Neural crest cell (in vitro differentiated cells): ENCODE data around the gene MYO15A. TPM values are rescaled to one million over a fixed set of nuclear protein-coding genes. Genes with fewer than 3 reads are reported as not detected.
A peak's percentile ranks its signal among the peaks of the same experiment; 100 is the strongest.

Experiments used
- DNase-seq: peaks from one replicate; pipeline ENCODE4 v3.0.0; 2021; ENCODE audit warnings: low read depth, mixed read lengths, low spot score
- H3K27ac Mint-ChIP-seq: one replicate; pipeline ENCODE4 v1.8.0; 2021; ENCODE audit warnings: mild to moderate bottlenecking, mixed read lengths; ENCODE audit not compliant: unreplicated experiment
- H3K27me3 Mint-ChIP-seq: 2 replicates; pipeline ENCODE4 v1.8.0; 2021; ENCODE audit warnings: low read depth, mild to moderate bottlenecking, mixed read lengths
- H3K36me3 Mint-ChIP-seq: 2 replicates; pipeline ENCODE4 v1.8.0; 2021; ENCODE audit warnings: low read depth, mild to moderate bottlenecking, mixed read lengths
- H3K4me1 Mint-ChIP-seq: 2 replicates; pipeline ENCODE4 v1.8.0; 2021; ENCODE audit warnings: mixed read lengths
- H3K4me3 Mint-ChIP-seq: one replicate; pipeline ENCODE4 v1.8.0; 2021; ENCODE audit warnings: mild to moderate bottlenecking, mixed read lengths
- H3K9me3 Mint-ChIP-seq: 2 replicates; pipeline ENCODE4 v1.8.0; 2021; ENCODE audit warnings: mixed read lengths
- CTCF ChIP-seq: fragments of 200-600 bp; sonication (generic); conservative IDR thresholded peaks from 2 replicates; pipeline ENCODE4 v1.5.0; 2021; ENCODE audit warnings: antibody characterized with exemption, mild to moderate bottlenecking
- total RNA-seq: library from RNA; stranded (reverse); gene quantifications from 2 replicates; pipeline ENCODE4 v1.2.1, GENCODE V29; 2021

MYO15A gene
- total RNA-seq, 1 donor from 2014 or later, result 1.6 TPM

GRCh38 chr17:18187226-18187625, 78.7 kb downstream of the MYO15A start:
- no peak for TF ChIP-seq CTCF
- Mint-ChIP-seq H3K27ac (peak overlapping the region; percentile 54), H3K4me1 (peaks cover 68% of the 10 kb centered on the region), H3K36me3 (peaks cover 14% of the 10 kb centered on the region), H3K9me3 (no peaks in the 10 kb centered on the region), H3K27me3 (peaks cover 3% of the 10 kb centered on the region), H3K4me3 (peak overlapping the region; percentile 98)
- DNase-seq, result no peak

- peaks cover 3% of the 10 kb centered on the region for H3K27me3 Mint-ChIP-seq
- peak overlapping the region; percentile 37 for H3K27ac Mint-ChIP-seq
- H3K9me3 Mint-ChIP-seq, result no peaks in the 10 kb centered on the region
- no peak for DNase-seq
- peaks cover 65% of the 10 kb centered on the region for H3K4me1 Mint-ChIP-seq
- peak overlapping the region; percentile 98 for H3K4me3 Mint-ChIP-seq
- no peak for TF ChIP-seq CTCF
- peaks cover 14% of the 10 kb centered on the region for H3K36me3 Mint-ChIP-seq
Observed at GRCh38 chr17:18187821-18188761, 79.5 kb downstream of the MYO15A start.

DNA sequence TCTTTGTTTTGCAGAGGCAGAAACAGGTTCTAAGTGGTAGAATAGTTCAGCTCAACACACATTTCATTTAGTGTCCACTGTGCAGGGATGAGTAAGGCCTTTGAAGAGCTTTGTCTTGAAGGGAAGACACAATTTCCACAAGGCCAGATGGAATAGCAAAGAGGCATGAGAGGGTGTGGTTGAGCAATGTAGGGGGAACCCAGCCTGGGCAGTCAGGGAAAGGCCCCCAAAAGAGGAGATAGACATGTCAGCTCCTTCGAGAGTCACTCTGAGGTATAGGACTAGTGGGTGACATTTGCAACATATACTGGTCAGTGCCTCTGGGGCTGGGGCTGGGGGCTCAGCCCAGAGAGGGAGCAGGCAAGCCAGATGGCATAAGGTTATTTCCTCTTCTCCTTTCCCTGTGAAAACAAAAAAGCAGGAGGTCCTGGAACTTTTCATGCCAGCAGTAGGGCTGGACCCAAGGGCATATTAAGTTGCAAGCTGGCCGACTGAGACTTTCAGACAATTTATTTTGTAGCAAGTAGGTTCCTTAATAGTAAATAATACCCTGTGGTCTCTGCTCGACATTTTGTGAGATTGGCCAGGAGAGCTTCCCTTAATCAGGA, 82.2 kb downstream of the MYO15A start:
- no peaks in the 10 kb centered on the region for H3K9me3 Mint-ChIP-seq
- no peak for DNase-seq
- H3K27me3 Mint-ChIP-seq, result no peaks in the 10 kb centered on the region
- H3K4me3 Mint-ChIP-seq, result no peak overlapping the region
- no peak for TF ChIP-seq CTCF
- H3K27ac Mint-ChIP-seq, result peak overlapping the region; percentile 20
- H3K4me1 Mint-ChIP-seq, result peaks cover 50% of the 10 kb centered on the region
- peaks cover 12% of the 10 kb centered on the region for H3K36me3 Mint-ChIP-seq

- H3K9me3 Mint-ChIP-seq, result no peaks in the 10 kb centered on the region
- peaks cover 44% of the 10 kb centered on the region for H3K4me1 Mint-ChIP-seq
- no peaks in the 10 kb centered on the region for H3K27me3 Mint-ChIP-seq
- peak overlapping the region; percentile 20 for H3K27ac Mint-ChIP-seq
- peaks cover 12% of the 10 kb centered on the region for H3K36me3 Mint-ChIP-seq
- no peak for DNase-seq
- no peak for TF ChIP-seq CTCF
- peak overlapping the region; percentile 3 for H3K4me3 Mint-ChIP-seq
Observed at GRCh38 chr17:18191236-18191667, 82.7 kb downstream of the MYO15A start.

DNA sequence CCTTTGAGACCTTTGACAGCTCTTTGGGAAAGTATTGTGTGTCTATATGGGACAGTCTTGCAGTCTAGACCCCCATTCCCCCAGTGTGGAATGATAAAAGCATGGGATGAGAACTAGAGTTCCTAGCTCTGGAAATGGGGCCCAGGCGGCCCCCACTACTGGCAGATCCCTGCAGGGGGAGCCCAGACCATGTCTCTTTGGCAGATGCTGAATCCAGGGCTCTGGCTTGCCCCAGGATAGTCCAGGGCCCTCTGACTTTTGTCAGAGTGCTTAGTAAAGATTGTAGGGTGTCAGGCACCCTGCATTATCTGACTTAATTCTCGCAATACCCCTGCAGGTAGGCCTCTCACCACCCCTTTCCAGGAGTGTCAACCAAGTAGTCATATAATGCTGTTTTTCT, 83.4 kb downstream of the MYO15A start:
- Mint-ChIP-seq H3K36me3 (peaks cover 12% of the 10 kb centered on the region), H3K27ac (no peak overlapping the region)
- peak; percentile 40 for TF ChIP-seq CTCF

More for the DNA sequence above, 83.4 kb downstream of the MYO15A start:
- no peak for DNase-seq
- H3K27me3 Mint-ChIP-seq, result no peaks in the 10 kb centered on the region
- no peak overlapping the region for H3K4me3 Mint-ChIP-seq
- peaks cover 37% of the 10 kb centered on the region for H3K4me1 Mint-ChIP-seq
- H3K9me3 Mint-ChIP-seq, result no peaks in the 10 kb centered on the region
